ENCODE measurements around the gene SUN1.
"Not testable (repeated sequence)": the region's sequence is repeated elsewhere in the genome, so short reads cannot be mapped to it uniquely, and the experiment has no call there.

Gene SUN1

DNA sequence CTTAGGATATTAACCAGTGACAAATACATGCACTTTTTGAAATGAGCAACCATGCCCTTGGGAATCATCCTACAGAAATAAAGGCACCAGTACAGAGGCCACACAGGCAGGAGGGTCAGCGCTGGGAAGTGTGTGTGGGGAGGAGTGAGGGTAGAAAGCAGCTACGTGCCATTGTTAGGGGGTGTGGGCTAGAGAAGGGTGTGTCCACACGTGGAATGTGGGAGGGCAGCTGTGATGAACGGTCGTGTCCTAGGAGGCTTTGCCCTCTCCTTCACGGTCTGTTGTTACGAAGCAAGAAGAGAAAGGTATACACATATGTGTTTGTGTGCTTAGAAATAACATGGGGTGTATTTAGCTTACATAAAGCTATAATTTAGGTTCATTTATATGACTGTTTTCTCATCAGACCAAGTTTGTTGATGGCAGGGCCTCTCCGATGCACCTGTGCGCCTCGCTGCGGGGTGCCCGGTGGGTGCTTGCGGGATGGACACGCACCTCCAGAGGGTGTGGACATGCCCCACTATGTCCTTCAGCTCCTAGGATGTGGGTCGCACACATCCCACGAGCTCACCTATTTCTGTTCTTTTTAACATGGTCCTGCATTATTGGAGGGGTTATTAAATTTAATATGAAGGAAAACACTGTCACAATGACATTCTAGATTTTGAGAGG is 27.2 kb downstream of the SUN1 start:
- no peak for DNase-seq

DNA sequence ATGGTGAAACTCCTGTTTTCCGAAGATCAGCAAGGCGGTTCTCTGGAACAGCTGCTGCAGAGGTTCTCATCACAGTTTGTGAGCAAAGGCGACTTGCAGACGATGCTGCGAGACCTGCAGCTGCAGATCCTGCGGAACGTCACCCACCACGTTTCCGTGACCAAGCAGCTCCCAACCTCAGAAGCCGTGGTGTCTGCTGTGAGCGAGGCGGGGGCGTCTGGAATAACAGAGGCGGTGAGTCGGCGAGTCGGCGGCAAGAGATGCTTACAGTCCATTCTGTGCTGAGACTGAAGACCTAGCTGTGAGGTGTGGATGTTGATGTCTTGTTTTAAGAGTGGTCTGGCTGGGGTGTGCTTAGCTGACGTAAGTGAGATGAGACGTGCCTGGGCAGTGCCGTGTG is 27.9 kb downstream of the SUN1 start:
- DNase-seq, result no peak

DNA sequence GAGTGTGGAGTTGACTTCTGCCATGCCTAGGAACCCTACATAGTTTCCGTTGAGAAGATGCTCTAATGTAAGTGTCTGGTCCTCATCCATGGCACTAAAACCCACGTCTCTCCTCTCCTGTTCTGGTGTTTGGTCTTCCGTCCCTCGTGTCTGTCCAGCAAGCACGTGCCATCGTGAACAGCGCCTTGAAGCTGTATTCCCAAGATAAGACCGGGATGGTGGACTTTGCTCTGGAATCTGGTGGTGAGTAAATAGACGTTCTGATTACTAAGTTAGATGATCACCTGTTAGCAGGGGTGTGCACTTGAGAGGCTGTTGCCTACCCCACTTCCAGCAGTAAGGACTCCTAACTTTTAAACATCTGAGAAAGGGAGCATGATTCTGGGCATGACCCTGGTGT is 28.9 kb downstream of the SUN1 start:
- DNase-seq, result no peak

DNA sequence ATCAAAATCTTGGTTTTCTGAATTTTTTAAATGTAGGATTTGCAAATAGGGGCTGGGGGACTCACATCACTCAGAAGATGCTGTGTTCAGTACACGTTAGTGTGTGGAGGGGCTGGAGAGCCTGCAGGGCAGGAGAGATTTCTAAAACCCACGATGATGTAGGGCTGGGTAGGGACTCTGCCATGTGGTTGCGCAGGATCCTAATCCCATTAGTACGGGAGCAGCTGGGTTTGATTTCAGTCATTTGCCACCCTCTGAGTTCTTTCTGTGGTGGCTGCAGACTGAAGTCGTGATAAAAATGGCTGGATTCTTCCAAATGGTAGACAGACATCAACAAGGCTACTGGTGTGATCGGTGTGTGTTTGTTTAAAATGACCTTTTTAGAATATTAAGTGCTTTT is 29.9 kb downstream of the SUN1 start:
- no peak for DNase-seq

DNA sequence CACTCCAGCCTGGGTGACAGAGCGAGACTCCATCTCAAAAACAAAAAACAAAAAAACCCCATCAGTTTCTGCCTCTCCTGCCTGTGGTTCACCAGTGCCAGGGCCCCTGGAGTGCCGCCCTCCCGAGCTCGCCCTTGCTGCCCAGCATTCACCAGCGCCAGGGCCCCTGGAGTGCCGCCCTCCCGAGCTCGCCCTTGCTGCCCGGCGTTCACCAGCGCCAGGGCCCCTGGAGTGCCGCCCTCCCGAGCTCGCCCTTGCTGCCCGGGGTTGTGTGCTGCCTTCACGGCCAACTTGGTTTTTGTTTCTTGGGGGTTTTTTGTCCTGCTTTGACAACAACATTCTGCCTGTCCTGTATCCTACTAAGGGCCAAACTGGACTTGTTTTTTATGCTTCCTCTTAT is 30.8 kb downstream of the SUN1 start:
- DNase-seq, result no peak

DNA sequence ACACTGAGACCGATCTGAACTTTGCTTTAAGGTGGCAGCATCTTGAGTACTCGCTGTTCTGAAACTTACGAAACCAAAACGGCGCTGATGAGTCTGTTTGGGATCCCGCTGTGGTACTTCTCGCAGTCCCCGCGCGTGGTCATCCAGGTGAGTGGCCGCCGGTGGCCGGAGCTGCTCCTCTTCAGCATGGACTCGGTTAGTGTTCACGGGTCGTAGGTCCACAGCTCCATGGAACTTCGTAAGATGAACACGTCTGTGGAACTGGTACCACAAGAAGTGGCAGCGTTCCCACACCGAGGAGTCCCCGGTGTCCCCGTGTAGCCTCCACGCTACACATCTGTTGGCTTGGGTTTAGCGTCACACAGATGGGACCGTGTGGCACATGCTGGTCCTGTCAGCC is 33.6 kb downstream of the SUN1 start:
- DNase-seq, result no peak

DNA sequence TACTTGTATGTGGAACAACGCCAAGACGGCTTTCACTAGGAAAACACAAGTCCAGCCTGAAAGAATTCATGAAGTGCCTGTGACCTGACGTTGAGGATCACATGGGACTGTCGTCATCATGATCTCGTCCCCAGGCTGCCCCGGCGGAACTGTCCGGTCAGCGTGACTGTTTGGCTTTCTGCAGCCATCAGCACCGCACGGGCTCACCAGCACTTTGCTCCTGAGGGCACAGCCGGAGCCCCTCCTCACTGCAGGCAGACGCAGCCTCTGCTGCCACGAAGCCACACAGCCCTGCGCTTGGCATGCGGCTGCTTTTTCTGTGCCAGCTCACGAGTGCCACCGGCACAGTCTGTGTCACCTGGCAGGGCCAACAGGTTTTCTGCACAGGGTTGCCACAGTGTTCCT is 34.7 kb downstream of the SUN1 start:
- DNase-seq, result no peak

DNA sequence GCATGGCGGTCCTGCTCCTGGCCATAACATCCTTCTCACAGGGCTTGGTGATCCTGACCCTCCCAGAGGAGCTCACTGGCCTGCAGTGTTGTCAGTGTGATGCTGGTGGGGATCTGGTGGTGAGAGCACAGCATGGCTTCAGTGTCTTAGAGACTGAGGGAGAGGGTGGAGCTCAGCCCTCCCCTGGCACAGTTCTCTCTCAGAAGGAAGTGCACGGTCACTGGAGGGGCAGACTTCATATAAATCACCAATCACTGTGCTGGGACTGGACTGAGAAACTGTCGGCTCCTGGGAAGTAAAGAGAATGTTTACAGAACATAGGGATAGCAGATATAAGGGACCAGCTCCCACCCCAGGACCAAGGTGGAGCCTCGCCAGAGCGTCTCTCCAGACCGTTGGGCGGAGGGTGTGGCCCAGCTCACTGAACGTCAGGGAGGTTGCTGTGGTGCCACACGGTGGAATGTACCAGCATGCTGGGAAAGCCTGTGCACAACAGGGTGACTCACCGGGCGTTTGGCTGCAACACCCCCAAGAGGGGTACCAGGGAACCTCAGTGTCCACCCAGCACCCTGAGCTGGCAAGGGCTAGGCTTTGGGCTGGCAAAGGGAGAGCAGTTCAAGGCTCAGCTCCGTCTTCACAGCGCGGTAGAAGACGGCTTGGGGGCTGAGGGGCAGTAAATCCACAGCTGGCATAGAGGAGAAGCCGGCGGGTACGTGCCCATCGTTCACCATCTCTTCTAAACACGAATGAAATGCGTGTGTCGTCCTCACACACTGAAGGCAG is 35.3 kb downstream of the SUN1 start:
- no peak for DNase-seq

DNA sequence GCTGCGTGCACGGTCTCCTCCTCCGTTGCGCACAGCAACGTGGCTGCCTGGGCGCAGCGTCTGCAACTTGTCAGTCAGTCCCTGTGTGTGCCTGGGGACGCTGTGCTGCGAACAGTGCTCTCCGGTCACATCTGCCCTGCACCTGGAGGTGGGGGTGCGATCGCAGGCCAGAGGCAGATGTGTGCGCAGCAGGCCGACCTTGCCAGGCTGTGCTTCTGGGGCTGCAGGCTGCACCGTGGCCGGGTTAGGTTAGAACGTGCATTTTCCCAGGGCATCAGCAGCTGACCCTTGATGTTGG is 35.9 kb downstream of the SUN1 start:
- DNase-seq, result no peak

DNA sequence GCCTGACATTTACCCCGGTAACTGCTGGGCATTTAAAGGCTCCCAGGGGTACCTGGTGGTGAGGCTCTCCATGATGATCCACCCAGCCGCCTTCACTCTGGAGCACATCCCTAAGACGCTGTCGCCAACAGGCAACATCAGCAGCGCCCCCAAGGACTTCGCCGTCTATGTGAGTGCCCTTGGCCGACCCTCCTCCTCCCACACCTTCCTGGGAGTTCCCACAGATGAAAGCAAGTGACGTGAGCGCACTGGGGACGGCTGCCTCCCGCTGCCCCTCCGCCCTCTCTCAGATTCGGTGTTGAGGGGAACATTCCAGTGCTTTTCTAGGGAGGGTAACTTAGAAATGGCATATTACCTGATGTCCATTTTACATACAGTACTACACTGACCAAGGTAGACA is 37.1 kb downstream of the SUN1 start:
- no peak for DNase-seq

DNA sequence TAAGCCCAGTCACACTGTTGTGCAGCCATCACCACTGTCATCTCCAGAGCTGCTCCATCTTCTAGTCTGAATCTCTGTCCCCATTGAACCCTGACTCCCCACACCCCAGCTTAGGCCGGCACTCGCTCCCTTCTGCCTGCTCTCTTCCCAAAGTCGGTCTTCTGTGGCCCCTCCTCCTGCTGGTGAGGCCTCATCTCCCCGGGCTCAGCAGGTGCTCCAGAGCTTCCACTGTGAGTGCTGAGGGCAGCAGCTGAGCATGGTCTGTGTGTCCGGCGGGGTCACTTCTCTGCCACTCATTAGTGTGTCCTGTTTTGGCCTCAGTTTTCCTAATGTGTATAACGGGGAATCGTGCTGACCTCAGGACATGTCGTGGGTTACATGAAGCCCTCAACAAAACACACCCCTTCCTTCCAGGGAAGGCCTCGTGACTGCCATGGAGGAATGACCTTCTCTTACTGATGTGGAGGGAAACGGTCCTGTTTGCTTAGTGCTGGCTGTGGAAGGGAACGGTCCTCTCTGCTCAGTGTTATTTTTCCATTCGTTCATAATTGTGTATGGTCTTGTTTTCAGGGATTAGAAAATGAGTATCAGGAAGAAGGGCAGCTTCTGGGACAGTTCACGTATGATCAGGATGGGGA is 39.7 kb downstream of the SUN1 start:
- DNase-seq, result no peak

DNA sequence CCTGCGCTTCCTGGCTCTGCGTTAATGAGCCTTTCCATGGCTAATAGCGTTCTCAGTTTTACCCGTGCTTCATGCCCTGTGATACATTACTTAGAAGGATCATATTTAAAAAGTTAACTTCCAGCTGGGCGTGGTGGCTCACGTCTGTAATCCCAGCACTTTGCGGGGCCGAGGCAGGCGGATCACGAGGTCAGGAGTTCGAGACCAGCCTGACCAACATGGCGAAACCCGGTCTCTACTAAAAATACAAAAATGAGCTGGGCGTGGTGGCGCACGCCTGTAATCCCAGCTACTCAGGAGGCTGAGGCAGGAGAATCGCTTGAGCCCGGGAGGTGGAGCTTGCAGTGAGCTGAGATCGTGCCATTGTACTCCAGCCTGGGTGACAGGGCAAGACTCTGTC is 40.4 kb downstream of the SUN1 start:
- not testable (repeated sequence) for DNase-seq

DNA sequence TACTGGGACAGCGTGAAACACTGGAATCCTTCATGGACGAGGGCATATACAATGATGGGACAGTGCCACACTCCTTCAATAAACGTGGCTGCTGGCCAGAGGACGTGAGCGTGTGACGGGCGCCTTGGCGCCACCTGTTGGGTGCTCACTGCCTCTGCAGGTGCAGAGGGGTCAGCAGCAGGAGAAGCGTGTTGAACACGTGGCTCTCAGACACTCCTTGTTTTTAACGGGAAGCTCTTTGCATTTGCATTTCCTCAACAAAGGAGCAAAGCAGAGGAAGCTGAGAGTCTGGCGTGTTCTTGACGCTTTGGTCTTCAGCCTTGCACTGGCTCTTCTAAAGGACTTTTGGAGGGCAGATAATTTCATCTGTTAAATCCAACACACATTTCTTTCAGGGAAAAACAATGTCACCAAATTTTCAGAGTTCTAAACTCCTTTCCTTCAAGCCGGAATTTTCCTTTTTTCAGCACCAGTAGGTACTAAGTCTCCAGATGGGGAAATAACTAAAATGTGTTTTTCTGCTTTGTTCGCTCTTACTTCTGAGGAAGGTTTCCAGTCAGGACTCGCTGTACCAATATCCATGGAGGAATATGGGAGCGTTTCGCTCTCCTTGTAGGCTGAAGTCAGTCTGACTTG is 41.2 kb downstream of the SUN1 start:
- peak; percentile 85 for DNase-seq

DNA sequence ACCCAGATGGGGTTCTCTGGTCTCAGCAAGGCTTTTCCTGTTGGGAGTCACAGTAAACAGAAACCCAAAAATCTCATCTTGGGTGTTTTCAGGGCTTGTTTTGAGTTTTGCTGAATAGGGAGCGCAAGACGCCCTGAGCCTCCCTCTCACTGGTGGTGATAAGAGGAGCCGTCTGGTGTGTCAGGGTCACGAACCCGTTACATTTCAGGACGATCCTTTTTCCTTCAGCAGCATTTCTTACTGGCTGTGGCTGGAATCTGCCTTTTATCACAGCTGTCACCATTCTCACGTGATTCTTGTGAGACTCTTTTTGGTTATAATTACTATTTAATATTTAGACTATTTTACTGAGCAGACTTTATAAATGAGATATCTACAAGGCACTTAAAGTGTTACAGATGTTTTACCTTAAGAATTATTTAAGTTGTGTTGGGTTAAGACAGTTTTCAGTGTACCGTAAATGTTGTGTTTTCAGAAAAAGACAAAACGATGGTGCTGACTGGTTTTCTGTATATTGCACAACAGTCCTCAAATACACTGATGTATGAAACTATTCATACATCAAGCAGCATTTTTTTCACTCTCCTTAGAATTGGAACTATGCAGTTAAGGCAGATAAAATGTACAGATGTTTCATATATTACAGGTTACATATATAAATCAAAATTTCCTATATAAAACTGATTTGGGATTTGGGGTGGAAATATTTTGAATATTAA is 41.9 kb downstream of the SUN1 start:
- no peak for DNase-seq

DNA sequence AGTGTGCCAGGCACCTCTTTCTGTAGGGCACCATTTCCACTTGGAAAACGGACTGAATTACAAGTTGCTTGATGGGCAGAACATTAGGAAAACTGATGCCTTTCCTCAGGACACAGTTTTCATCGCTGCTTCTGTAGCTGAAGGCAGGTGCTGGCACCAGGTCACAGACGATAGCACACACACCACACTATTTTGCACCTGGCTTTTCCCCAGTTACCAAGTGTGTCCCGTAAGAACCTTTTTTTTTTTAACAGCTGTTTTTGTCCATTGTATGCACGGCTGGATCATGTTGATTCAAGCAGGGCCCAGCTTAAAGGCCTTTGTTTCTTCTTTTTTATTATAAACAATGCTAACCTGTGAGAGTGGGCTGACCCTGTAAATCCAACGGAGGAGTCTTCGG is 42.8 kb downstream of the SUN1 start:
- no peak for DNase-seq

DNA sequence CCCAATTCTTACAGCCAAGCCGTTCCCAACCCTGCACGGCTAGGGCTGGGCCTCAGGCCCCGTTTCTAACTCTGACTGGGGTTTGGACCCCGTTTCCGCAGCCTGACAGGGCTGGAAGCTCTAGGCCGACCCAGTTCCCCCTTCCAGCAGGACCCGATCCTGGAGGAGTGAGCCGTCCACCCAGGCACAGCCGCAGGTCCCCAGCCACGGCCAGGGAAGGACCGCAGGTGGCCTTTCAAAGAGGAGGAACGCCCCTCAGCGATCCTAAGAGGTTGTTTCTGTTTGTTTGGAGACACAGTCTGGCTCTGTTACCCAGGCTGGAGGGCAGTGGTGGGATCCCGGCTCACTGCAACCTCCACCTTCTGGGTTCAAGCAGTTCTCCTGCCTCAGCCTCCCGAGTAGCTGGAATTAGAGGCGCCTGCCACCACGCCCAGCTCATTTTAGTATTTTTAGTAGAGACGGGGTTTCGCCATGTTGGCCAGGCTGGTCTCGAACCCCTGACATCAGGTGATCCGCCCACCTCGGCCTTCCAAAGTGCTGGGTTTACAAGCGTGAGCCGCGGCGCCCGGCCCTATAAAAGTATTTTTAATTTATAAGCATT is 43.3 kb downstream of the SUN1 start:
- DNase-seq, result no peak

DNA sequence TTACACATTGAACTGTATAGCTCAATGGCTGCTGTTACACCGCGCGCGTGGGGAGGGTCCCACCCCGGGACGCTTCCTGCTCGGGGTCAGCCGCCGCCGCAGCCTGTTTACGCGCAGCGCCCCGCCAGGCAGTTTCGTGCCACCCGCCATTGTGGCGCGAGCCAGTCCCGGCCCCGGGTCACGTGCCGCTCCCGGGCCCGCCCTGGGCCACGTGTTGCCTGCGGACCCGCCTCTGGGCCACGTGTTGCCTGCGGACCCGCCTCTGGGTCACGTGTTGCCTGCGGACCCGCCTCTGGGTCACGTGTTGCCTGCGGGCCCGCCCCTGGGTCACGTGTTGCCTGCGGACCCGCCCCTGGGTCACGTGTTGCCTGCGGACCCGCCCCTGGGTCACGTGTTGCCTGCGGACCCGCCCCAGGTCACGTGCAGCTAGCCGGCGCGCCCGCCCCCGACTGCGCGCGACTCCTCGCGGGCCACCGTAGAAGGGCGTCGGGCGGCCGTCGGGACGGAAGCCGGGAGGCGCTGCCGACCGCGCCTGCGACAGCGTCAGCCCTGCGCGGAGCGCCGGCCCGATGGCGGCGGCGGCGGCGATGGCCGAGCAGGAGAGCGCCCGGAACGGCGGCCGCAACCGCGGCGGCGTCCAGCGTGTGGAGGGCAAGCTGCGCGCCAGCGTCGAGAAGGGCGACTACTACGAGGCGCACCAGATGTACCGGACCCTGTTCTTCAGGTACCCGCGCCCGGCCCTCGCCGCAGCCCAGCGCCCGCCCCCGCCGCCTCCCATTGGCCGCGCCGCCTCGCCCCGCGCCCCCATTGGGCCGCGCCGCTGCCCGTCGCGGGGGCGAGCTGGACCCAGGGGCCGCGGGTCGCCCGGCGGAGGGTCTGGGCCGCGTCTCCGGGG is 44.0 kb downstream of the SUN1 start, which contains the start of gene GET4:
TSS of gene GET4 (plus strand) at position 478 of the 895 bp plus-strand sequence. CDS start at position 570, 92 bp downstream.
- DNase-seq, result peak; percentile 99

DNA sequence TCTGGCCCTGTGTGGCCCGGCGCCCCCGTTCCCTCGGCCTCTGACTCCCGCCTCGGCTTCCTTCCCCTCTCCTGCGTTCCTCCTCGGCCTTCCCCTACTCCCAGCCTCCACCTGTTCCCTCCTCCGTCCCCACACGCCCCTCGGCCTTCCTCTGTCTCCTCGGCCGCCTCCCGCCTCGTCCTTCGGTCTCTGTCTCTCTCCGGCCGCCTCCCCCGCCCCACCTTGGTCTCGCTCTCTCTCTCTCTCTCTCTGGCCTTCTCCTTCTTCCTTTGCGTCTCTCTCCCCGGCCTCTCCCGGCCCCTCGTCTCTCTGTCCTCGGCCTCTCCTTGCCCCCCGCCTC is 44.7 kb downstream of the SUN1 start:
- DNase-seq, result no peak

DNA sequence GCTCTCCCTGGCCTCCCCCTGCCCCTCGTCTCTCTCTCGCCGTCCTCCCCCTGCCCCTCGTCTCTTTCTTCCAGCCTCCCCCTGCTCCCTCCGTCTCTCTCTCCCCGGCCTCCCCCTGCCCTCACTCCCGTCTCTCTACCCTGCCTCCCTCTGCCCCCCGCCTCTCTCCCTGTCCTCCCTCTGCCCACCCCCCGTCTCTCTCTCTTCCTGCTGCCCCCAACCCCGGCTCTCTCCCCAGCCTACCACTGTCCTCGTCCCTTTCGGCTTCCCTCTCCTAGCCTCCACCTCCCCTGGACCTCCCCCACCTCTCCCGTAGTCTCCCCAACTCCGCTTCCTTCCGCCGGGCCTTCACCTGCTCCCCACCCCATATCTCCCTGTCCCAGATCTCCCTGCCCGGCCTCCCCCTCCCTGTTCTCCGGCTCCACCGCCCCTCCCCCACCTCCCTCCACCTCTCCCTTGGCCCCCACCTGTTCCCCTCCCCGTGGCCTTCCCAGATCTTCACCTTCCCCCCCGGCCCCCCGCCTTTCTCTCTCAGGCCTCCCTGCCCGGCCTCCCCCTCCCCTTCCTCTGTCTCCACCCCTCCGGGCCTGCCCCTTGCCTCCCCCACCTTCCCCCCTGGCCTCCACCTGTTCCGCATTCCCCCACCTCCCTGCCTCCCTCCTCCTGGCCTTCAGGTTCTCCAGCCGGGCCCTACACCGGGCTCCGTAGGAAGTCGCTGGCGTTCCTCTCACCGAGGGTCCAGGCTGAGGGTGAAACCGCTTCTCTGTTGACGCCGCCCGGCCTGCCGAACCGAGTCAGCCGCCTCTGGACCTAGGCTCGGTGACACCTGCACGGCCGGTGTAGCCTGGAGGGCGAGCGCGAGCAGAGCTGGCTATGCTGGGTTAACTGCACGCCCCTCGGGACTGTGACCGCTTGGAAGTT is 45.3 kb downstream of the SUN1 start:
- no peak for DNase-seq

DNA sequence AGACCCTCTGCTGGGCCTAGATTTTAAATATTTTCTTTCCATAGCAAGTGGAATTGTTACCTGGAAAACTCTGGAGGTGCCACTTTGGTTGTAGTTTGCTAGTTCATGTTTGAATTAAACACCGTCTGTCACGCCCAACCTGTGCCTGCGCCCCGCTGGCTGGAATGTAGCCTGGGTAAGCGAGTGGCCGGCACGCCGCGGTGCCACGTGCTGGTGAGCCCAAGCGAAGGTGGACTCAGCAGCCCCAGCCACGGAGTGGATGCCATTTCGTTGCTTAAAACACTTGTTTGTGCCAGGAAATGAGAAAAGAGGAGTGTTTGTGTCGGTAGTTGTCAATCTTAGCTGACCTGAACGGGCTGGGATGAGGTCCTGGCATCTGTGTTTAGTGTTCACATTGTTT is 46.8 kb downstream of the SUN1 start:
- no peak for DNase-seq

DNA sequence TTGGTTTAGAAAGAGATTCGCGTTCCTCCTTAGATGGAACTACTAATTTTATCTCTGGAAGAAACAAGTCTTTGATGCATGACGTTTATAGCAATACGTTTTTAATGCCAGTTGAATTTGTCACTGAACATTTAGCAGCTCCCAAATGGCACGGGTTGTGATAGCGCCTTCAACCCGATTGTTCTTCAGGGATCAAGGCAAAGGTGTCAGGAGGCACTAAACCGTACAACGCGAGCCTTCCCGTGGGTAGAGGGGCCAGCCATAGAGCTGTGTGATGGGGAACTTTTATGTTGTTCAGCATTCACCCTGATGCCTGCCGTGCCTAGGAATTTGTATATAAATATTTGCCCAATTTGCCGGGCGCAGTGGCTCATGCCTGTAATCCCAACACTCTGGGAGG is 47.4 kb downstream of the SUN1 start:
- no peak for DNase-seq

All from activated CD8-positive, alpha-beta memory T cell treated with anti-CD3 and anti-CD28 coated beads, Interleukin-2, amount 50 U/mL, for 48 hours (primary cell).